HepG2 (cell line): ENCODE data around the gene VAV2. TPM values are rescaled to one million over a fixed set of nuclear protein-coding genes. Genes with fewer than 3 reads are reported as not detected.

Experiments
- FOXK1 ChIP-seq: sonication (generic); formaldehyde crosslinking; IDR thresholded peaks from 2 replicates; pipeline ENCODE4 v1.4.0; 2020; ENCODE audit warnings: low read depth, missing genetic modification reagents, borderline replicate concordance
- HOXA9 ChIP-seq: sonication (generic); formaldehyde crosslinking; IDR thresholded peaks from 2 replicates; pipeline ENCODE4 v1.8.1; 2022; ENCODE audit warnings: missing genetic modification reagents, mild to moderate bottlenecking, moderate library complexity, borderline replicate concordance
- IKZF5 ChIP-seq: IDR thresholded peaks from 2 replicates; pipeline ENCODE4 v1.6.1; 2018; ENCODE audit warnings: missing genetic modification reagents, mild to moderate bottlenecking, missing compliant biosample characterization
- RERE ChIP-seq: IDR thresholded peaks from 2 replicates; pipeline ENCODE4 v1.6.1; 2016; ENCODE audit warnings: low read depth, missing genetic modification reagents, missing compliant biosample characterization
- ZNF264 ChIP-seq: sonication (generic); formaldehyde crosslinking; IDR thresholded peaks from 2 replicates; pipeline ENCODE4 v1.4.0; 2020; ENCODE audit warnings: missing genetic modification reagents
- polyA plus RNA-seq, 8 experiments: library from polyadenylated mRNA; depleted of rRNA in 3 of 8; stranded (reverse) in 7 of 8; unstranded in 1 of 8; fragments of >200 nt; fragmentation: Illumina TruSeq in 4 of 8; extraction: Trizol in 4 of 8; gene quantifications; 2 replicates each; pipeline versions ENCODE4 v1.2.1 to v1.2.3, GENCODE V29; 2011 to 2016; ENCODE audit warnings: low read depth in 4 of 8, missing spikeins in 1 of 8, mixed read lengths in 1 of 8; ENCODE audit not compliant: insufficient read depth in 1 of 8
- total RNA-seq, 5 experiments: library from RNA; depleted of rRNA; stranded (reverse); fragments of >200 nt; fragmentation: Illumina TruSeq; extraction: Trizol; gene quantifications; 2 replicates each; pipeline ENCODE4 v1.2.3, GENCODE V29; 2016; ENCODE audit warnings: low read depth in 1 of 5
- TF ChIP-seq, protein P1 (sequence below): sonication (generic); formaldehyde crosslinking; IDR thresholded peaks from 2 replicates; pipeline ENCODE4 v1.4.0; 2020; ENCODE audit warnings: mild to moderate bottlenecking, missing genetic modification reagents
- TF ChIP-seq, protein P2 (sequence below): sonication (generic); formaldehyde crosslinking; IDR thresholded peaks from 2 replicates; pipeline ENCODE4 v1.9.0; 2022; ENCODE audit warnings: missing genetic modification reagents, mild to moderate bottlenecking, borderline replicate concordance
- TF ChIP-seq, protein P3 (sequence below): sonication (generic); formaldehyde crosslinking; IDR thresholded peaks from 2 replicates; pipeline ENCODE4 v1.5.0; 2020; ENCODE audit warnings: mild to moderate bottlenecking, missing genetic modification reagents

VAV2 gene
- total and polyA plus RNA-seq, 2 of the 13 experiments (the other 11 are each of a cell fraction or from before 2014, with no cell fraction given), result 22.5 to 22.9 TPM

GRCh38 chr9:133742849-133743444 lies 249.2 kb downstream of the VAV2 start (continued):
- TF ChIP-seq, protein P1, sequence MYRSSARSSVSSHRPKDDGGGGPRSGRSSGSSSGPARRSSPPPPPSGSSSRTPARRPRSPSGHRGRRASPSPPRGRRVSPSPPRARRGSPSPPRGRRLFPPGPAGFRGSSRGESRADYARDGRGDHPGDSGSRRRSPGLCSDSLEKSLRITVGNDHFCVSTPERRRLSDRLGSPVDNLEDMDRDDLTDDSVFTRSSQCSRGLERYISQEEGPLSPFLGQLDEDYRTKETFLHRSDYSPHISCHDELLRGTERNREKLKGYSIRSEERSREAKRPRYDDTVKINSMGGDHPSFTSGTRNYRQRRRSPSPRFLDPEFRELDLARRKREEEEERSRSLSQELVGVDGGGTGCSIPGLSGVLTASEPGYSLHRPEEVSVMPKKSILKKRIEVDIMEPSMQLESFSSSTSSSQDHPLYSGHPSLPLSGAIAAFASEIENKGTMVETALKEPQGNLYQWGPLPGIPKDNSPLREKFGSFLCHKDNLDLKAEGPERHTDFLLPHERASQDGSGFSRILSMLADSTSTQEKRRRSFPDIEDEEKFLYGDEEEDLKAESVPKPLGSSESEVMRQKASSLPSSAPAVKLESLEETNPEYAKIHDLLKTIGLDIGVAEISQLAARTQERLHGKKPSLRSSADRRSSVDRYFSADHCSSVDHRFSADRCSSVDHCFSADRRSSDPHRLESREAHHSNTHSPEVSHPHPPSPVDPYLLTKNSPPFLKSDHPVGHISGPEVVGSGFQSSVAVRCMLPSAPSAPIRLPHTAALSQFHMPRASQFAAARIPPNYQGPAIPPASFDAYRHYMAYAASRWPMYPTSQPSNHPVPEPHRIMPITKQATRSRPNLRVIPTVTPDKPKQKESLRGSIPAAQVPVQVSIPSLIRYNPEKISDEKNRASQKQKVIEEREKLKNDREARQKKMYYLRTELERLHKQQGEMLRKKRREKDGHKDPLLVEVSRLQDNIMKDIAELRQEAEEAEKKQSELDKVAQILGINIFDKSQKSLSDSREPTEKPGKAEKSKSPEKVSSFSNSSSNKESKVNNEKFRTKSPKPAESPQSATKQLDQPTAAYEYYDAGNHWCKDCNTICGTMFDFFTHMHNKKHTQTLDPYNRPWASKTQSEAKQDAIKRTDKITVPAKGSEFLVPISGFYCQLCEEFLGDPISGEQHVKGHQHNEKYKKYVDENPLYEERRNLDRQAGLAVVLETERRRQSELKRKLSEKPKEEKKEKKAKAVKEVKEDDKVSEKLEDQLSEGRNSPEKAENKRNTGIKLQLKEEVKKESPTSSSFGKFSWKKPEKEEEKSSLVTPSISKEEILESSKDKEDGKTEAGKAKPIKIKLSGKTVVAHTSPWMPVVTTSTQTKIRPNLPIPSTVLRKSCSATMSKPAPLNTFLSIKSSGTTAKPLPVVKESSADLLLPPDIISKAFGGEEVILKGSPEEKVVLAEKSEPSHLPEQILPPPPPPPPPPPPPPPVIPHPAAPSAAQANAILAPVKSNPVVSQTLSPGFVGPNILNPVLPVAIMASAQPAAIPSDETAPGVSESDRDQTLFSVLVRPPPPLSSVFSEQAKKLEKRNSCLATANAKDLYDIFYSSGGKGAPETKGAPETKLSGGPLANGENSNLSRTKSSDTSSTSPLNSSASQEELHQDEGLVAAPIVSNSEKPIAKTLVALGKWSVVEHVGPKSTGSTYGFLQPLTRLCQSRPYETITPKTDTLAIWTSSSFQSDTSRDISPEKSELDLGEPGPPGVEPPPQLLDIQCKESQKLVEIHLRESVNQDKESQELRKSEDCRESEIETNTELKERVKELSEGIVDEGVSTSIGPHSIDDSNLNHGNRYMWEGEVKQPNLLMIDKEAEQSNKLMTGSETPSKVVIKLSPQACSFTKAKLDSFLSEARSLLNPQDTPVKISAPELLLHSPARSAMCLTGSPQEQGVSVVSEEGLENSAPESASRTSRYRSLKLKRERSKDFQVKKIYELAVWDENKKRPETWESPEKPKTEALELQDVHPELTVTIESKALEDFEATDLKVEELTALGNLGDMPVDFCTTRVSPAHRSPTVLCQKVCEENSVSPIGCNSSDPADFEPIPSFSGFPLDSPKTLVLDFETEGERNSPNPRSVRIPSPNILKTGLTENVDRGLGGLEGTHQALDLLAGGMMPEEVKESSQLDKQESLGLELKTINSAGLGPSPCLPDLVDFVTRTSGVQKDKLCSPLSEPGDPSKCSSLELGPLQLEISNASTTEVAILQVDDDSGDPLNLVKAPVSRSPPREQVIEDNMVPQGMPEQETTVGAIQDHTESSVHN, result no peak
- TF ChIP-seq, protein P2, sequence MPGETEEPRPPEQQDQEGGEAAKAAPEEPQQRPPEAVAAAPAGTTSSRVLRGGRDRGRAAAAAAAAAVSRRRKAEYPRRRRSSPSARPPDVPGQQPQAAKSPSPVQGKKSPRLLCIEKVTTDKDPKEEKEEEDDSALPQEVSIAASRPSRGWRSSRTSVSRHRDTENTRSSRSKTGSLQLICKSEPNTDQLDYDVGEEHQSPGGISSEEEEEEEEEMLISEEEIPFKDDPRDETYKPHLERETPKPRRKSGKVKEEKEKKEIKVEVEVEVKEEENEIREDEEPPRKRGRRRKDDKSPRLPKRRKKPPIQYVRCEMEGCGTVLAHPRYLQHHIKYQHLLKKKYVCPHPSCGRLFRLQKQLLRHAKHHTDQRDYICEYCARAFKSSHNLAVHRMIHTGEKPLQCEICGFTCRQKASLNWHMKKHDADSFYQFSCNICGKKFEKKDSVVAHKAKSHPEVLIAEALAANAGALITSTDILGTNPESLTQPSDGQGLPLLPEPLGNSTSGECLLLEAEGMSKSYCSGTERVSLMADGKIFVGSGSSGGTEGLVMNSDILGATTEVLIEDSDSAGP, result 0 out of 2 replicates have a peak, but pooled peaks have one; percentile 45
- TF ChIP-seq FOXK1 (peak; percentile 56; the same call in 1 of the 2 replicates), IKZF5 (peak; percentile 68; the same call in 1 of the 2 replicates), RERE (CRISPR knock-in tag) (peak; percentile 62), HOXA9 (CRISPR knock-in tag) (no peak), ZNF264 (CRISPR knock-in tag) (no peak)
- TF ChIP-seq, protein P3, sequence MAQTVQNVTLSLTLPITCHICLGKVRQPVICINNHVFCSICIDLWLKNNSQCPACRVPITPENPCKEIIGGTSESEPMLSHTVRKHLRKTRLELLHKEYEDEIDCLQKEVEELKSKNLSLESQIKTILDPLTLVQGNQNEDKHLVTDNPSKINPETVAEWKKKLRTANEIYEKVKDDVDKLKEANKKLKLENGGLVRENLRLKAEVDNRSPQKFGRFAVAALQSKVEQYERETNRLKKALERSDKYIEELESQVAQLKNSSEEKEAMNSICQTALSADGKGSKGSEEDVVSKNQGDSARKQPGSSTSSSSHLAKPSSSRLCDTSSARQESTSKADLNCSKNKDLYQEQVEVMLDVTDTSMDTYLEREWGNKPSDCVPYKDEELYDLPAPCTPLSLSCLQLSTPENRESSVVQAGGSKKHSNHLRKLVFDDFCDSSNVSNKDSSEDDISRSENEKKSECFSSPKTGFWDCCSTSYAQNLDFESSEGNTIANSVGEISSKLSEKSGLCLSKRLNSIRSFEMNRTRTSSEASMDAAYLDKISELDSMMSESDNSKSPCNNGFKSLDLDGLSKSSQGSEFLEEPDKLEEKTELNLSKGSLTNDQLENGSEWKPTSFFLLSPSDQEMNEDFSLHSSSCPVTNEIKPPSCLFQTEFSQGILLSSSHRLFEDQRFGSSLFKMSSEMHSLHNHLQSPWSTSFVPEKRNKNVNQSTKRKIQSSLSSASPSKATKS (CRISPR knock-in tag), result no peak
